ENCODE data around the gene HSD17B12. TPM values are rescaled to one million over a fixed set of nuclear protein-coding genes. Genes with fewer than 3 reads are reported as not detected.

The HSD17B12 gene
- total RNA-seq, 1 experiment from 2014 or later: 71.1 TPM

GRCh38 chr11:43687120-43687791, 6.7 kb downstream of the HSD17B12 start:
- DNase-seq (ENCODE audit: low read depth): peak; percentile 5

DNA sequence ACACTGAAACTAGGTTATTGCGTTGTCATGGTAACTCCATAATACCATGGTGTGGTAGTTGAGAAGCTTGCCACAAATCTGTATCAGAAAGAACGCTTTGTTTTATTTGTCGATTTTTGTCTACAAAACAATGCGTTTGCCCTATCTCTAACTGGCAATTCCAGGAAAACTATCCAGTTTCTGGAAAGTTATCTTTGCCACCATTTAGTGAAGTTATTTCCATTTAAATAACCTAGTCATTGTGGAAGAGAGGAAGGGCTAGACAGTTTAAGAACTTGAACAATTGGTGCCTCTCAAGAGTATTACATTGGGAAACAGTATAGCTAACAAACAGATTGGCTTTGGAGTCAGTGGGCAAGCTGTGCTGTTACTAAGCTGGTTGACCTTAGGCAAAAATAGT, 7.9 kb downstream of the HSD17B12 start:
- no peak for DNase-seq (ENCODE audit: low read depth)

DNA sequence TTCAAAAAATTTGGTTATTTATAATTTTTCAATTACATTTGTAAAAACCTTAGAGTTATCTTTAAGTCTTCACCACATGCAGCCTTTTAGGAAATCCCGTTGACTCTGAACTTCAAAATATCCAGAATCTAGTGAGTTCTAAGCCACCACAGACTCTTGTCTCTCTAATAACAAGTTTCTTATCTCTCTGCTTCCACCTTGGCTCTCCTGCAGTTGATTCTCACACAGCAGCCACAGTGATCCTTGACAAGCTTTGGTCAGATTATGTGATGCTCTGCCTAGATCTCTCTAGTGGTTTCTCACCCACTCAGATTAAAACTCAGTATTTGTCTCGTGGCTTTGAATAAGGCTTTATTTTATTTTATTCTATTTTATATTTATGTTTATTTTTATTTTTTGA, 8.6 kb downstream of the HSD17B12 start:
- DNase-seq (ENCODE audit: low read depth): no peak

DNA sequence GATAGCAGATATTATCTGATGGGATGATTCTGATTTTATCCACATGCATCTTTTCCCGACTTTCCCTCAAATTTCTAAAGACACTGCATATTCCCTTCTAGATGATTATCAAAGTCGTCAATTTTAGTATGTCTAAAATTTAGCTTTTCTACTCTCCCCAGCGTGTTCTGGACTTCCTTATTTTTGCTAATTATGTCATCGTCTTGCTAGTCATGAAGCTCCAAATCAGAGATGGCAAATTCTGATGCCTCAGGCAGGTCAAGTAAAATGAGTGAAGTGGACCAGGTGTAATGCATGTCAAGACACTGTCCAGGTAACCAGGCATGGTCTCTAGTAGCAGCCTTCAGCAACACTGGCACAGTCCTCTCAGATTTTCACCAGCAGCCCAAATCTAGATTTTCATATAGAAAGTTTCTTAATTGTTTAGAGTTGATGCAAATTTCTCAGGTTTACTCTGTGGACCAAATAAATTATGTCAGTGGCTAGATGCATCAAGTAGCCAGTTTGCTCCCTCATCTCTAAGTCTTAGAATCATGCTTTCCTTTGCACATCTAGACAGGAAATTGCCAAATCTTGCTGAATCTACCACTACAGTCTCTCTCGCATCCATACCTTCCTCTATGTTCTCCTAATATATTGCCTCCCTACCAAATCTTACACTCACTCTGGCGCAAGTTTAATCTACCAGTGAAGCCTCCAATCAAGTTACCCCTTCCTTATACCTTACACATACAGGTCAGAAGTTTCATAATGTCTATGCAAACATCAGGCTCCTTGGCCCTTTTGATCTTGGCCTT, 10.6 kb downstream of the HSD17B12 start:
- no peak for DNase-seq (ENCODE audit: low read depth)

- DNase-seq (ENCODE audit: low read depth): no peak
Measured at GRCh38 chr11:43691806-43692205, 11.3 kb downstream of the HSD17B12 start.

- no peak for DNase-seq (ENCODE audit: low read depth)
Measured at GRCh38 chr11:43693069-43693468, 12.5 kb downstream of the HSD17B12 start.

- DNase-seq (ENCODE audit: low read depth): no peak
Measured at GRCh38 chr11:43693731-43694130, 13.2 kb downstream of the HSD17B12 start.

GRCh38 chr11:43694477-43694876, 13.9 kb downstream of the HSD17B12 start:
- no peak for DNase-seq (ENCODE audit: low read depth)

- DNase-seq (ENCODE audit: low read depth): no peak
Measured at GRCh38 chr11:43697679-43698078, 17.1 kb downstream of the HSD17B12 start.

DNA sequence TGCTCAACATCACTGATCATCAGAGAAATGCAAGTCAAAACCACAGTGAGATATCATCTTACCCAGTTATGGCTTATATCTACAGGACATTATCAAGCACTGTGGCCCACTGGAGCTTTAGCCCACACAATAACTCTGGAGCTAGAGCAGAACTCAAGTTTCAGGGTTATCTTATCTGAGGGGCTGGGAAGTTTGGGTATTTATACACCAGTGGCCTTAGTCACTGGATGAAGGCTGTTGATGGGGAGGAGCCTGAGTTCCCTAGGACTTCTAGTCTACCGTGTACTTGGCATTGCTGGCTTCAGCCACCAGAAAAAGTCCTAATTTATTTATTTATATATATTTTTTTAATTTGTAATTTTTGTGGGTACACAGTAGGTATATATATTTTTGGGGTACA, 19.3 kb downstream of the HSD17B12 start:
- DNase-seq (ENCODE audit: low read depth): no peak

DNA sequence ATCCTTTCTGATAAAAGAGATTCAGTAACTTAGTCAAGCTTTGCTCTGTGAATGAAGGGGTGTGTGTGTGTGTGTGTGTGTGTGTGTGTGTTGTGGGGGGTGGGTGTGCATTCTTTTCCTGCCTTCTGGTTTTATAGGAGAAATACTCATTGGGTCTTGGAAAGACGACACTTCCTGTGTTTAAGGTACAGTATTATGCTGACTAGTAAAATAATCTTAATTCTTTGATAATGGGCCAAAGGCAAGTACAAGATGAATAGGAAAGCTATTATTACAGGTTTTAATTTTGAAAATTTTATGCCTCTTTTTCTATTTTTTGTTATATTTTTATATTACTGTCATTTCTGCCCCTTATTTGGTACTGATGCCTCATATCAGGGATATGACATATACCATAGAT, 26.1 kb downstream of the HSD17B12 start:
- DNase-seq (ENCODE audit: low read depth): no peak

DNA sequence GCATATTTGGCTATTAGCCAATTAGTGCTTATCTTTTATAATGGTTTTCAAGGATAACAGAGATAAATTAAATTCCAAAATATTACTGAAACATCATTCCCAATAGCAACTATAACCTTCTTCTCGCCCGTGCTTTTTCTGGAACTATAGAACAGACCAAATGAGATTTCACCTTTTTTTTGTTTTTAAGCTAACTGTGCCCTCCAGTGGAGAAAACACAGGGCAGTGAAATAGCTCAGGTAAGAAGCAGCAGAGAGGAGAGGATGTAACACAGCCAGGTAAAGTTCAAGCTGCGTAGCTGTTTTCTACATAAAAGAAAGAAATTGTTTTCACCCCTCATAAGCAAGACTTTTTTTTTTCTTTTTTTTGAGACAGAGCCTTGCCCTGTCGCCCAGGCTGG, 28.2 kb downstream of the HSD17B12 start:
- DNase-seq (ENCODE audit: low read depth): no peak

DNA sequence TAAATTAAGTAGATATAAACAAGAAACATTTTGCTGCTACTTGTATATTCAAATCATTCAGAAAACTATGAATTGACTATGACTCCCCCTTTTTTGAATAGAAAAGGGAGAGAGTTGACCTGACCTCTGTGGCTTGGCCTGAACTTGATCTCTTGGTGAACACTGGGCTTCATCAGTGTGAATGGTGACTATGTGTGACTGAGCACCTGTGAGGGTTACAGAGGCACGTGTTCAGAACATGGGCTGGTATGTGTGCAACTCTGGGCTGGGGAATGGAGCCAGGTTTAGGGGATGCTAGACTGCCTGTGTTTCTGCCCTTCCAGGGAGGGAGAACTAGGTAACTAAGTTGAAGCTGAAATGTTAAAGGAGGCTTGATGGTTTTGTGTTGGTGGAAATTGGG, 29.2 kb downstream of the HSD17B12 start:
- DNase-seq (ENCODE audit: low read depth): no peak

DNA sequence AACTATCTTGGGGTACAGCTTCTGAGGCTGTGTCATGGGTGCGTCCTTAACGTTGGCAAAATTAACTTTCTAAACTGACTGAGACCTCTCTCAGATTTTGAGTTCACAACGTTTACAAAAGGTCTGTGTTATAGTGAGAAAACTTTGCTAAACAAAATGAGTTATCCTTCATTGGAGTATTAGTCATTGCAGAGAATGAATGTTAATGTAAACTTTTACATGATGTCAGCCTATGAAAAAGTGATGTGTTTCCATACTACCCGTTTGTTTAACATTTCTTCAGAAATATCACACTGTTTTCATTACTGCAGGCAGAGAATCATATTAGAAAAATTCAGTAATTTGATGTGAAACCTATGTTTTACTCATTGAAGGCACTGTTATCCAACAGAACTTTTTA, 32.1 kb downstream of the HSD17B12 start:
- no peak for DNase-seq (ENCODE audit: low read depth)

DNA sequence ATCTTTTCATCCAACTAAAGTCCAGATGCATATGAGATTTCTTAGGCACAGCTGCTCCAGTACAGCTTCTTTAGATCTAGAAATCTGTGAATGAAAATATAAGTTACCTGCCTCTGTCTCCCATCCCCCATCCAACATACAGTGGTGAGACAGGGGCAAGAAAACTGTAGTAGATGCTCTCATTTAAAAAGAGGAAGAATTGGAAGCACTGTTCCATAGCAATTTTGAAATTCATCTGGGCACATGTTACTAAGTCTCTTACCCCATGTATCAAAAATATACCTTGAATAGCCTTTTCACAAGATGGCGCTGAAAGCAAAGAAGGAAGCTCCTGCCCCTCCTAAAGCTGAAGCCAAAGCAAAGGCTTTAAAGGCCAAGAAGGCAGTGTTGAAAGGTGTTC, 37.8 kb downstream of the HSD17B12 start:
- DNase-seq (ENCODE audit: low read depth): no peak

DNA sequence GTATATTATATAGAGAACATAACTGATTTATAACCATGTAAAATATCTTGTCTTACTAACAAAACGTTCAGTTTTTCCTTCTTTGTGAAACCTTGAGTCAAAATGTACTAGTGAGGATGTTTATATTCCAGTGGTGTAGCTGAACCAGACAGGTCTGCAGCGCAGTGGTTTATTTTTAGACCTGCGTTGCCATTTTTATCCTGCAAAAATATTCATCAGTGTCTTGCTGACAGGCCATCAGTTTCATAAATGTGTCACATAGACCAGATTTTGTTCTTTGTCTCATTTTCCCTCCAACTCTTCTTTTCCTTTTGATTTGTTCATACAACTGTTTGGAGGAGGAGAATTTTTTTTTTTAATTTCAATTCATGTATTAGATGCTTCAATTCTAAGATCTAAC, 43.1 kb downstream of the HSD17B12 start:
- no peak for DNase-seq (ENCODE audit: low read depth)

- no peak for DNase-seq (ENCODE audit: low read depth)
Measured at GRCh38 chr11:43732225-43732624, 51.7 kb downstream of the HSD17B12 start.

DNA sequence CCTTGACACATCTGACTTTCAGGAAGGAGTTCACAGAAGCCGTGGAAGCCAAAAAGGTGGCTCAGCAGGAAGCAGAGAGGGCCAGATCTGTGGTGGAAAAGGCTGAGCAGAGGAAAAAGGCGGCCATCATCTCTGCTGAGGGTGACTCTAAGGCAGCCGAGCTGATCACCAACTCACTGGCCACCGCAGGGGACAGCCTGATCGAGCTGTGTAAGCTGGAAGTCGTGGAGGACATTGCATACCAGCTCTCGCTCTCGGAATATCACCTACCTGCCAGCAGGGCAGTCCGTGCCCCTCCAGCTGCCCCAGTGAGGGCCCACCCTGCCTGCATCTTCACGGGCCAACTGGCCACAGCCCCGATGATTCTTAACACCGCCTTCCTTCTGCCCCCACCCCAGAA, 53.7 kb downstream of the HSD17B12 start:
- DNase-seq (ENCODE audit: low read depth): no peak

DNA sequence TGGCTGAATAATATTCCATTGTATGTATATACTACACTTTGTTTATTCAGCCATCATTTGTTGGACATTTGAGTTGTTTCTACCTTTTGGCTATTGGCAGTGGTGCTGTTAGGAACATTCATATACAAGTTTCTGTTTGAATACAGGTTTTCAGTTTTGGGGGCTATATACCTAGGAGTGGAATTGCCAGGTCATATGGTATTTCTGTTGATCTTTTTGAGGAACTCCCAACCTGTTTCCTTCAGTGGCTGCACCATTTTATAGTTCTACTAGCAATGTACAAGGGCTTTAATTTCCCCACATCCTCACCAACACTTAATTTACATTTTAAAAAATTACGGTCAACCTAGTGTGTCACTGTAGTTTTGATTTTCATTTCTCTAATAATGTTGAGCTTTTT, 54.6 kb downstream of the HSD17B12 start:
- DNase-seq (ENCODE audit: low read depth): no peak

DNA sequence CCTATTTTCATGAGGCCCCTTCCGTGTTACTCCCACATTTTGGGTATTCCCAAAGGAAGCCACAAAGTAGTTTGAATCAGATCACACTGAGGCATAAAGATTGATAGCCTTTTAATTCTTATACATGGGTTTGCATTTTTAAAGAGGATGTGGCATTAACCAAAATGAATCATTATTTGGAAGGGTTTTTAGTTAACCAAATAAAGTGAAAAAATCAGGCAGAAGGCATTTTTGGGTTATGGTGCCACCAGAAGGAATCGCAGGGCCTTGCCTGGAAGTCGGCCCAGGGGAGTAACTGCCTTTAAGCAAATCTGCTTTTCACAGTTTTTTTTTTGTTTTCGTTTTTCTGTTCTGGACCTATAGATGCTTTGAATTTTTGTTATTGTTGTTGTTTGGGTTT, 55.4 kb downstream of the HSD17B12 start:
- DNase-seq (ENCODE audit: low read depth): peak; percentile 65

DNA sequence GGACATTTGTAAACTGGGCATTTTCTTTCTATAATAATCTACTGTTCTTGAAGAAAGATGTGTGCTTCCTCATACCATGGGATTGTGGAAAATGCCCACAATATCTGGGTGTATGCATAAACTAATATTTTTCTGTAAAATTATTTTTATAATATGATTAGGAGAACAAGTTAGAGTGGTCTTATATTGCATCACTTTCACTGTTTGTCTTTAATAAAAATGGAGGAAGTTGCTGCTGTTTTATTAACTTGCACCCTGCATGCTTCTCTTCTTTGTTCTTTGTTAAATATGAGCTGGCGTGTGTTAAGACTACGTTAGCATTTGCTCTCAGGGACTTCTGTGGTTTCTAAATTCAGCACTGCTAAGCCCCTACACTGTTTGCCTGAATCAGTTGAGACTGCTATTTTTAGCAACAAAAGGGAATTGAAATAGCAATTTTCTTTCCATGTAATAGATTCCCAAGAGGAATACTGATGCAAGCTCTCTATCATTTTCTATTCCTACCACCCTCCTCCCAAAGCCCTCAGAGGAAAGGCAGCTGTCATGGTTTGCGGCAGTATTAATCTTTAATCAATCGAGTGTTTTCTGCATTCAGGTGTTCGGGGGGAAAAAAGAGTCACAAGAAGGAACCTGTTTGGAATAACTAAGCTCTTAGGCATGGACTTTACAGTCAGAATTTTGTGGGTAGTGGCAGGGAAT, 56.1 kb downstream of the HSD17B12 start:
- peak; percentile 19 for DNase-seq (ENCODE audit: low read depth)

- no peak for DNase-seq (ENCODE audit: low read depth)
Measured at GRCh38 chr11:43737201-43737590, 56.7 kb downstream of the HSD17B12 start.

Data from Daoy (cell line).